ENCODE data around the gene SYT15.

The SYT15 gene

GRCh38 chr10:46554166-46554781, 24.7 kb upstream of the SYT15 start:
- TF ChIP-seq CTCF (IDR thresholded peaks at IDR 0.05), result no peak

GRCh38 chr10:46555366-46555712, 23.6 kb upstream of the SYT15 start:
- no peak for TF ChIP-seq CTCF (IDR thresholded peaks at IDR 0.05)

GRCh38 chr10:46555713-46556514, 23.0 kb upstream of the SYT15 start:
- TF ChIP-seq CTCF (IDR thresholded peaks at IDR 0.05), result no peak

GRCh38 chr10:46556515-46557318, 22.2 kb upstream of the SYT15 start, which contains the start of gene GPRIN2:
Gene GPRIN2, minus strand, starts transcription at chr10:46556658. Its CDS starts 5,922 bp downstream, at chr10:46550736.
- TF ChIP-seq CTCF (IDR thresholded peaks at IDR 0.05), result no peak

GRCh38 chr10:46557319-46558121, 21.4 kb upstream of the SYT15 start:
- TF ChIP-seq CTCF (IDR thresholded peaks at IDR 0.05), result no peak

GRCh38 chr10:46558122-46558391, 20.9 kb upstream of the SYT15 start:
- no peak for TF ChIP-seq CTCF (IDR thresholded peaks at IDR 0.05)
